ENCODE measurements around the gene CDK14. TPM values are rescaled to one million over a fixed set of nuclear protein-coding genes. Genes with fewer than 3 reads are reported as not detected.

The CDK14 gene
- total RNA-seq, 1 donor from 2014 or later = 52.3 TPM

- Histone ChIP-seq H3K36me3 (no peaks in the 10 kb centered on the region), H3K27ac (no peak overlapping the region), H3F3A (ENCODE audit: low read depth) (peaks cover 12% of the 10 kb centered on the region), H3K9ac (no peak overlapping the region), H4K20me1 (ENCODE audit: low read depth) (peaks cover 8% of the 10 kb centered on the region), H3K9me3 (ENCODE audit: low read depth) (no peaks in the 10 kb centered on the region), H3K4me2 (no peak overlapping the region), H2AFZ (replicated peaks) (no peak overlapping the region), H3K27me3 (no peaks in the 10 kb centered on the region), H3K4me3 (no peak overlapping the region), H3K4me1 (peaks cover 44% of the 10 kb centered on the region), H3K79me2 (ENCODE audit: low read depth) (peaks cover 48% of the 10 kb centered on the region)
- peak overlapping the region; percentile 59 for H3K27ac Mint-ChIP-seq
- H3K9me3 Mint-ChIP-seq = no peaks in the 10 kb centered on the region
- peaks cover 53% of the 10 kb centered on the region for H3K4me1 Mint-ChIP-seq
- peaks cover 2% of the 10 kb centered on the region for H3K27me3 Mint-ChIP-seq (ENCODE audit: insufficient read depth, low read depth)
- DNase-seq (ENCODE audit: low spot score) = no peak
- no peak overlapping the region for H3K4me3 Mint-ChIP-seq
- peaks cover 2% of the 10 kb centered on the region for H3K36me3 Mint-ChIP-seq
- TF ChIP-seq EZH2phosphoT487 (IDR thresholded peaks at IDR 0.05) (no peak), EZH2 (IDR thresholded peaks at IDR 0.05) (no peak)
- TF ChIP-seq, protein P1, sequence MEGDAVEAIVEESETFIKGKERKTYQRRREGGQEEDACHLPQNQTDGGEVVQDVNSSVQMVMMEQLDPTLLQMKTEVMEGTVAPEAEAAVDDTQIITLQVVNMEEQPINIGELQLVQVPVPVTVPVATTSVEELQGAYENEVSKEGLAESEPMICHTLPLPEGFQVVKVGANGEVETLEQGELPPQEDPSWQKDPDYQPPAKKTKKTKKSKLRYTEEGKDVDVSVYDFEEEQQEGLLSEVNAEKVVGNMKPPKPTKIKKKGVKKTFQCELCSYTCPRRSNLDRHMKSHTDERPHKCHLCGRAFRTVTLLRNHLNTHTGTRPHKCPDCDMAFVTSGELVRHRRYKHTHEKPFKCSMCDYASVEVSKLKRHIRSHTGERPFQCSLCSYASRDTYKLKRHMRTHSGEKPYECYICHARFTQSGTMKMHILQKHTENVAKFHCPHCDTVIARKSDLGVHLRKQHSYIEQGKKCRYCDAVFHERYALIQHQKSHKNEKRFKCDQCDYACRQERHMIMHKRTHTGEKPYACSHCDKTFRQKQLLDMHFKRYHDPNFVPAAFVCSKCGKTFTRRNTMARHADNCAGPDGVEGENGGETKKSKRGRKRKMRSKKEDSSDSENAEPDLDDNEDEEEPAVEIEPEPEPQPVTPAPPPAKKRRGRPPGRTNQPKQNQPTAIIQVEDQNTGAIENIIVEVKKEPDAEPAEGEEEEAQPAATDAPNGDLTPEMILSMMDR (IDR thresholded peaks at IDR 0.05) = no peak
Observed at GRCh38 chr7:90721869-90722431, 125.8 kb downstream of the CDK14 start.

DNA sequence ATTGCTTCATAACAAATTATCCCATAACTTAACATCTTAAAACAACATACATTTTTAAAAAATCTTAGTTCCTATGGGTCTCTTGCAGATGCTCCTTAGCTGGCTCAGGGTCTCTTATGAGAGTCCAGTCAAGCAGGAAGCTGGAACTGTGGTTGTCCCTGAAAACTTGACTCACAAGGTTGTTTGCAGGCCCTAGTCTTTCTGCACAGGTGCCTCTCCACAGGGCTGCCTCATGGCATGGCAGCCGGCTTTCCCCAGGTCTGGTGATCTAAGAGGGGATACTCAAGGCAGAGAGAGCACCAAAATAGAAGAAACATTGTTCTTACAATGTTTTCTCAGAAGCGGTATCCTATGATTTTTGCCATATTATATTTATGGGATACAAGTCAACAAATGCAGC is 127.1 kb downstream of the CDK14 start:
- Histone ChIP-seq H3K4me1 (peaks cover 39% of the 10 kb centered on the region), H3K9ac (no peak overlapping the region), H4K20me1 (ENCODE audit: low read depth) (peaks cover 8% of the 10 kb centered on the region), H3K79me2 (ENCODE audit: low read depth) (peaks cover 60% of the 10 kb centered on the region), H3F3A (ENCODE audit: low read depth) (peaks cover 14% of the 10 kb centered on the region), H3K27ac (no peak overlapping the region), H3K4me3 (no peak overlapping the region), H3K4me2 (no peak overlapping the region), H3K9me3 (ENCODE audit: low read depth) (no peaks in the 10 kb centered on the region), H2AFZ (replicated peaks) (no peak overlapping the region), H3K27me3 (no peaks in the 10 kb centered on the region), H3K36me3 (no peaks in the 10 kb centered on the region)
- H3K27ac Mint-ChIP-seq = no peak overlapping the region
- H3K4me3 Mint-ChIP-seq = no peak overlapping the region
- H3K4me1 Mint-ChIP-seq = peaks cover 52% of the 10 kb centered on the region
- DNase-seq (ENCODE audit: low spot score) = no peak
- peaks cover 2% of the 10 kb centered on the region for H3K27me3 Mint-ChIP-seq (ENCODE audit: insufficient read depth, low read depth)
- TF ChIP-seq EZH2 (IDR thresholded peaks at IDR 0.05) = no peak
- TF ChIP-seq, protein P1 (IDR thresholded peaks at IDR 0.05) = no peak
- TF ChIP-seq EZH2phosphoT487 (IDR thresholded peaks at IDR 0.05) = no peak
- peaks cover 9% of the 10 kb centered on the region for H3K36me3 Mint-ChIP-seq
- no peaks in the 10 kb centered on the region for H3K9me3 Mint-ChIP-seq

- TF ChIP-seq EZH2 (IDR thresholded peaks at IDR 0.05) (no peak), EZH2phosphoT487 (IDR thresholded peaks at IDR 0.05) (no peak)
- TF ChIP-seq, protein P1 (IDR thresholded peaks at IDR 0.05) = no peak
- no peak for DNase-seq (ENCODE audit: low spot score)
- peaks cover 5% of the 10 kb centered on the region for H3K9me3 Mint-ChIP-seq
- peaks cover 14% of the 10 kb centered on the region for H3F3A ChIP-seq (ENCODE audit: low read depth)
- H3K27ac ChIP-seq = no peak overlapping the region
- H3K27me3 ChIP-seq = no peaks in the 10 kb centered on the region
- no peak overlapping the region for H2AFZ ChIP-seq (replicated peaks)
- H3K27me3 Mint-ChIP-seq (ENCODE audit: insufficient read depth, low read depth) = peaks cover 2% of the 10 kb centered on the region
- H3K4me3 ChIP-seq = no peak overlapping the region
- no peak overlapping the region for H3K9ac ChIP-seq
- H3K4me1 Mint-ChIP-seq = peaks cover 47% of the 10 kb centered on the region
- H4K20me1 ChIP-seq (ENCODE audit: low read depth) = peaks cover 8% of the 10 kb centered on the region
- no peak overlapping the region for H3K27ac Mint-ChIP-seq
- H3K36me3 ChIP-seq = no peaks in the 10 kb centered on the region
- H3K9me3 ChIP-seq (ENCODE audit: low read depth) = no peaks in the 10 kb centered on the region
- H3K36me3 Mint-ChIP-seq = peaks cover 13% of the 10 kb centered on the region
- H3K79me2 ChIP-seq (ENCODE audit: low read depth) = peaks cover 64% of the 10 kb centered on the region
- H3K4me1 ChIP-seq = peaks cover 35% of the 10 kb centered on the region
- no peak overlapping the region for H3K4me2 ChIP-seq
- no peak overlapping the region for H3K4me3 Mint-ChIP-seq
Observed at GRCh38 chr7:90723866-90724265, 127.7 kb downstream of the CDK14 start.
